ENCODE data around the gene CRYGC.

Gene CRYGC

DNA sequence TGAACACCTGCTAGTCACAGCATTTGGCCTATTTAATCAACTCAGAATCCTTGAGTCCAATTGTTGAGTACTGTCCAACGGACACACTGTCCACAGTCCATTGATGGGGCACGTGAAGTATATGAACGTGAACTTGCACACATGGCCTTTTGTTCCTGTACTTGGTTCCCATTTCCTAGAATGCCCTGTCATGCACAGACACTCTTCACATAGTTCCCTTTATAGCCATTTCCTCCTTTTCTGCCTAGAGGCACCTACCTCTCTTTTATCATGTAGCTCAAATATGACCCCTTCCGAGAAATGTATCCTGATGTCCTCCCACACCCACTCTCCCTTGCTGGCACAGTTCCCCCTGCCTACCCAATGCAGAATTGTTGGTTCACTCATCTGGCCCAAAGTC, 42.5 kb upstream of the CRYGC start:
- TF ChIP-seq NFIC (IDR thresholded peaks at IDR 0.05) (no peak), TCF12 (IDR thresholded peaks at IDR 0.05; ENCODE audit: low read depth) (no peak), CEBPB (IDR thresholded peaks at IDR 0.05) (no peak), ZBTB7A (IDR thresholded peaks at IDR 0.05; ENCODE audit: low read depth) (no peak), TAF1 (IDR thresholded peaks at IDR 0.05; ENCODE audit: low read depth) (no peak), YY1 (IDR thresholded peaks at IDR 0.05; ENCODE audit: low read depth) (no peak), EP300 (IDR thresholded peaks at IDR 0.05; ENCODE audit: borderline replicate concordance) (no peak), CREB1 (IDR thresholded peaks at IDR 0.05; ENCODE audit: low read depth) (no peak), RAD21 (IDR thresholded peaks at IDR 0.05; ENCODE audit: low read depth) (no peak)
- TF ChIP-seq, protein P1, sequence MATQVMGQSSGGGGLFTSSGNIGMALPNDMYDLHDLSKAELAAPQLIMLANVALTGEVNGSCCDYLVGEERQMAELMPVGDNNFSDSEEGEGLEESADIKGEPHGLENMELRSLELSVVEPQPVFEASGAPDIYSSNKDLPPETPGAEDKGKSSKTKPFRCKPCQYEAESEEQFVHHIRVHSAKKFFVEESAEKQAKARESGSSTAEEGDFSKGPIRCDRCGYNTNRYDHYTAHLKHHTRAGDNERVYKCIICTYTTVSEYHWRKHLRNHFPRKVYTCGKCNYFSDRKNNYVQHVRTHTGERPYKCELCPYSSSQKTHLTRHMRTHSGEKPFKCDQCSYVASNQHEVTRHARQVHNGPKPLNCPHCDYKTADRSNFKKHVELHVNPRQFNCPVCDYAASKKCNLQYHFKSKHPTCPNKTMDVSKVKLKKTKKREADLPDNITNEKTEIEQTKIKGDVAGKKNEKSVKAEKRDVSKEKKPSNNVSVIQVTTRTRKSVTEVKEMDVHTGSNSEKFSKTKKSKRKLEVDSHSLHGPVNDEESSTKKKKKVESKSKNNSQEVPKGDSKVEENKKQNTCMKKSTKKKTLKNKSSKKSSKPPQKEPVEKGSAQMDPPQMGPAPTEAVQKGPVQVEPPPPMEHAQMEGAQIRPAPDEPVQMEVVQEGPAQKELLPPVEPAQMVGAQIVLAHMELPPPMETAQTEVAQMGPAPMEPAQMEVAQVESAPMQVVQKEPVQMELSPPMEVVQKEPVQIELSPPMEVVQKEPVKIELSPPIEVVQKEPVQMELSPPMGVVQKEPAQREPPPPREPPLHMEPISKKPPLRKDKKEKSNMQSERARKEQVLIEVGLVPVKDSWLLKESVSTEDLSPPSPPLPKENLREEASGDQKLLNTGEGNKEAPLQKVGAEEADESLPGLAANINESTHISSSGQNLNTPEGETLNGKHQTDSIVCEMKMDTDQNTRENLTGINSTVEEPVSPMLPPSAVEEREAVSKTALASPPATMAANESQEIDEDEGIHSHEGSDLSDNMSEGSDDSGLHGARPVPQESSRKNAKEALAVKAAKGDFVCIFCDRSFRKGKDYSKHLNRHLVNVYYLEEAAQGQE (IDR thresholded peaks at IDR 0.05; ENCODE audit: low read depth): no peak

DNA sequence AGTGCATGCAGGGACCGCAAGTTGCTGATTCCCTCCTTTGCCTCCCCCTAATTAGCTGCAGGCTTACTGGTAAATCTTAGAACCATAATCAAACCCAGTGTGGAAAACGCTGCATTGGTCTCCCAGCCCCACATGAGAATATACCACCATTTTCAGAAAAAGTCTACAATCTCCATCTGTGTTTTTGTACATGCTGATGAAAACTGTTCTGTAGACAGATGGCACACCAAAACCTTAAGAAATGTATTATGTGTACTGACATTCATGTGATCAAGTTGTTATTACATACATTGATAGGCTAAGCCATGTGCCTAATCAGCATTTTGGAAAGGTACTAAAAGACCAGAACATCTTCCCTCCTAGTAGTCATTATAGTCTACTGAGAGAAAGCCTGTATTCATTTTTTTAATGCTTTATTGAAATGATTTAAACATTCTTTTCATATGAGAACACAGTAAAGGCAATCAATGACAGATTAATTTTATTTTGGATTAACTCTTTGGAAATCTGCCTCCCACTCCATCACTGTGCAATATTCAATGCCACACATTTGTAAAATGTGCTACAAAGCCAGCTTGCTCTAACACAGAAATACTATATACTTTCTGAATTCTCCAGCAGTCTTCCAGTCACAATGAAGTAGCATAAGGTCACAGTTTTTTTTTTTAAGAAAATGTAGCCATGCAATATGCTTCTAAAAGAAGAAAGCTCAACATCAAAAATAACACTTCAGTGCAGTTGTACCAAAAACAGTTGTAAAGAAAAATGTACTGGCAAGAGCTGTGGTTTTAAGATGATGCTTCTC, 35.5 kb upstream of the CRYGC start:
- TF ChIP-seq, protein P1 (IDR thresholded peaks at IDR 0.05; ENCODE audit: low read depth): no peak
- TF ChIP-seq FOXM1 (IDR thresholded peaks at IDR 0.05; ENCODE audit: borderline replicate concordance, low read depth): no peak
- TF ChIP-seq ZBTB7A (IDR thresholded peaks at IDR 0.05; ENCODE audit: low read depth): no peak
- TF ChIP-seq, protein P2, sequence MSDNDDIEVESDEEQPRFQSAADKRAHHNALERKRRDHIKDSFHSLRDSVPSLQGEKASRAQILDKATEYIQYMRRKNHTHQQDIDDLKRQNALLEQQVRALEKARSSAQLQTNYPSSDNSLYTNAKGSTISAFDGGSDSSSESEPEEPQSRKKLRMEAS (IDR thresholded peaks at IDR 0.05): no peak
- no peak for TF ChIP-seq EP300 (IDR thresholded peaks at IDR 0.05; ENCODE audit: borderline replicate concordance)
- TF ChIP-seq CREB1 (IDR thresholded peaks at IDR 0.05; ENCODE audit: low read depth): no peak
- no peak for TF ChIP-seq CEBPB (IDR thresholded peaks at IDR 0.05)
- no peak for TF ChIP-seq RAD21 (IDR thresholded peaks at IDR 0.05; ENCODE audit: low read depth)
- TF ChIP-seq NFIC (IDR thresholded peaks at IDR 0.05): no peak
- TF ChIP-seq TAF1 (IDR thresholded peaks at IDR 0.05; ENCODE audit: low read depth): no peak
- TF ChIP-seq TCF12 (IDR thresholded peaks at IDR 0.05; ENCODE audit: low read depth): no peak
- TF ChIP-seq TEAD4 (IDR thresholded peaks at IDR 0.05): no peak
- TF ChIP-seq EGR1 (IDR thresholded peaks at IDR 0.05): no peak
- TF ChIP-seq, protein P3, sequence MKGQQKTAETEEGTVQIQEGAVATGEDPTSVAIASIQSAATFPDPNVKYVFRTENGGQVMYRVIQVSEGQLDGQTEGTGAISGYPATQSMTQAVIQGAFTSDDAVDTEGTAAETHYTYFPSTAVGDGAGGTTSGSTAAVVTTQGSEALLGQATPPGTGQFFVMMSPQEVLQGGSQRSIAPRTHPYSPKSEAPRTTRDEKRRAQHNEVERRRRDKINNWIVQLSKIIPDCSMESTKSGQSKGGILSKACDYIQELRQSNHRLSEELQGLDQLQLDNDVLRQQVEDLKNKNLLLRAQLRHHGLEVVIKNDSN (IDR thresholded peaks at IDR 0.05): no peak
- TF ChIP-seq YY1 (IDR thresholded peaks at IDR 0.05; ENCODE audit: low read depth): no peak

DNA sequence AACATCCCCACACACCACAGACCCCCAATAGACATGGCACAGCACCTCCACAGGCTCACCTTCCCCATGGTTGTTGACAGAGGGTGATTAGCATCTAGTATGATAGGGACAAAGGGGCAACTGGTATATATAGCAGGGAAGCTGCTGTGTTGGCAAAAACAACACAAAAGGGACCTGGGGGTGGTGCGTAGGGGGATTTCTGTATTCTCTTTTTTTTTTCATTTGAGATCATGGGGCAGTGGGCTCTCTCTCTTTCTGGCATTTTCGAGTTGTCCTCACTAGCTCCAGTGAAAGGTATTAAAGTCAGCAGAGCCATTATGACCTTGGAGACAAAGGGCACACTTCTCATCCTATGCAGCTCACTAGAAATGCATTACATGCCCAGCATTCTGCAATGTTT, 33.9 kb upstream of the CRYGC start, which contains the start of gene CRYGA:
Gene CRYGA, minus strand, starts transcription at position 101 of the 400 bp plus-strand sequence. Its CDS starts 33 bp downstream, at position 68.
- TF ChIP-seq FOXM1 (IDR thresholded peaks at IDR 0.05; ENCODE audit: borderline replicate concordance, low read depth): no peak
- no peak for TF ChIP-seq TCF12 (IDR thresholded peaks at IDR 0.05; ENCODE audit: low read depth)

DNA sequence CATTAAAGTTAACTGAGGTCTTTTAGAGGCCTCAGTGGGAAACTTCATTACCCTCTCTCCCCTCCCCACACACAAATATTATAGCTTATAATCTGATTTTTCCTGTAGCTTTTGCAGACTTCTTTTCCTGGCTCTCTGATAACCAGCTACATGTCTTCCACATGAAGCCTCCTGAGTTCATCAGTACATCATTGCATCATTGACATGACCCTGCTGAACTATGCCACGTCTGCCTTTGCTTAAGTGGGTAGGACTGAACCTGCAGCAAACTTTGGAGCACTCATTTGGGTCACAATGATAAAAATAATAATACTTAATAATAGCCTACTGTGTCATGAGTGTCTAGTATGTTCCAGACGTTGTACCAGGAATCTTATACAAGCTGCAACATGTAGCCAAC, 26.8 kb upstream of the CRYGC start:
- no peak for TF ChIP-seq NFIC (IDR thresholded peaks at IDR 0.05)
- TF ChIP-seq ZBTB7A (IDR thresholded peaks at IDR 0.05; ENCODE audit: low read depth): no peak
- TF ChIP-seq TEAD4 (IDR thresholded peaks at IDR 0.05): no peak
- TF ChIP-seq, protein P1 (IDR thresholded peaks at IDR 0.05; ENCODE audit: low read depth): no peak
- no peak for TF ChIP-seq RAD21 (IDR thresholded peaks at IDR 0.05; ENCODE audit: low read depth)

DNA sequence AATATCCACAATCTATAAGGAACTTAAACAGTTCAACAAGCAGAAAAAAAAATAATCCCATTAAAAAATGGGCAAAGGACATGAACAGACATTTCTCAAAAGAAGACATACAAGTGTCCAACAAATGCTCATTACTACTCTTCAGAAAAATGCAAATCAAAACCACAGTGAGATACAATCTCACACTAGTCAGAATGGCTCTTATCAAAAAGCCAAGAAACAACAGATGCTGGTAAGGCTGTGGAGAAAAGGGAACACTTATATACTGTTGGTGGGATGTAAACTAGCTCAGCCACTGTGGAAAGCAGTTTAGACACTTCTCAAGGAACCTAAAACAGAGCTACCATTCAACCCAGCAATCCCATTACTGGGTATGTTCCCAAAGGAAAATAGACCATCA, 23.5 kb upstream of the CRYGC start:
- TF ChIP-seq FOXM1 (IDR thresholded peaks at IDR 0.05; ENCODE audit: borderline replicate concordance, low read depth) (no peak), YY1 (IDR thresholded peaks at IDR 0.05; ENCODE audit: low read depth) (no peak), NFIC (IDR thresholded peaks at IDR 0.05) (no peak), EP300 (IDR thresholded peaks at IDR 0.05; ENCODE audit: borderline replicate concordance) (no peak), RAD21 (IDR thresholded peaks at IDR 0.05; ENCODE audit: low read depth) (no peak), ZBTB7A (IDR thresholded peaks at IDR 0.05; ENCODE audit: low read depth) (no peak), CEBPB (IDR thresholded peaks at IDR 0.05) (no peak), CREB1 (IDR thresholded peaks at IDR 0.05; ENCODE audit: low read depth) (no peak), TCF12 (IDR thresholded peaks at IDR 0.05; ENCODE audit: low read depth) (no peak), TEAD4 (IDR thresholded peaks at IDR 0.05) (no peak), EGR1 (IDR thresholded peaks at IDR 0.05) (no peak), TAF1 (IDR thresholded peaks at IDR 0.05; ENCODE audit: low read depth) (no peak)
- TF ChIP-seq, protein P2 (IDR thresholded peaks at IDR 0.05): no peak
- TF ChIP-seq, protein P3 (IDR thresholded peaks at IDR 0.05): no peak
- TF ChIP-seq, protein P1 (IDR thresholded peaks at IDR 0.05; ENCODE audit: low read depth): no peak
